Superior temporal gyrus (tissue), 1 donor: ENCODE data around the gene LDLRAD2.

Experiments
- DNase-seq: peaks from one replicate; pipeline ENCODE4 v3.0.0-alpha.2; 2016; ENCODE audit errors: extremely low spot score

LDLRAD2 gene

DNA sequence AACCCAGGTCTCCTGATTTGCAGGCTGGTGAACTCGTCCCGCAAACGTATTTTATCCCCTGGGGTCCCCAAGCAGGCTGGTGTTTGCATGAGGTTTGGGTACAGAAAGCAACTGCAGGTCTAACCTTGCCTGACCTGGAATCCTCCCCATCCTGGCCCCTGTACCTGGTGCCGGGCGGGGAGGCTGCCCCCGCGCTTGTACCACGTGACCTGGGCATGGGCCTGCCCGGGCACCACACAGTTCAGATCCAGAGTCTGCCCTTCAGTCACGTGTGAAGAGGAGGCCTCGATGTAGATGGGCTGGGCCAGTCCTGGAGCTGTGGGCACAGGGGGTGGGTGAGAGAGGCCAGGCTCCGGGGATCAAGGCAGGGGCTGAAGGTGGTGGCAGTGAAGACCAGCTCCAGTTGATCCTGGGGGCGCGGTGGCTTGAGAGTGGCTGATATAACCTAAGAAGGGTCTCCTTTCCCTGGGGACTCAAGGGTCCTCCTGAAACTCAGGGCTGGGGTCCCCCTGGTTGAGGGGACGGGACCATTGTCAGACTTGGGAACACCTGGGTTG, 30.6 kb downstream of the LDLRAD2 start:
- DNase-seq = no peak

DNA sequence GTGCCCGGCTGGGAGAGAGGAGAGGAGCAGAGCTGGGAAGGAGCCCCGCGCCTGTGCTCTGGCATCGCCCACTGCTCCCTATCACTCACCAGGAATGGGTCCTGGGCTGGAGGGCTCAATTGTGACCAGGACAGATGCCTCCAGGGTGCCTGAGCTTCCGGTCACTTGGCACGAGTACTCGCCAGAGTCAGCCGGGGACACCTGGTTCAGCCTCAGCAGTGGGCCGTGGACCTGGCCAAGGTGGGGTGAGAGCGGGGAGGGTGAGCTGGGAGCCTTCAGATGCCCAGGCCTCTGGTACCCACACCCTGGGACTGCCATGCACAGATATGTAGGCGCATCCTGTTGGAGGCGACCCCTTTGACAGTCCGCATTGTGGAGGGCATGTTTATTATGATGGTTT, 31.1 kb downstream of the LDLRAD2 start:
- DNase-seq = no peak

GRCh38 chr1:21843996-21844395, 31.9 kb downstream of the LDLRAD2 start:
- no peak for DNase-seq

DNA sequence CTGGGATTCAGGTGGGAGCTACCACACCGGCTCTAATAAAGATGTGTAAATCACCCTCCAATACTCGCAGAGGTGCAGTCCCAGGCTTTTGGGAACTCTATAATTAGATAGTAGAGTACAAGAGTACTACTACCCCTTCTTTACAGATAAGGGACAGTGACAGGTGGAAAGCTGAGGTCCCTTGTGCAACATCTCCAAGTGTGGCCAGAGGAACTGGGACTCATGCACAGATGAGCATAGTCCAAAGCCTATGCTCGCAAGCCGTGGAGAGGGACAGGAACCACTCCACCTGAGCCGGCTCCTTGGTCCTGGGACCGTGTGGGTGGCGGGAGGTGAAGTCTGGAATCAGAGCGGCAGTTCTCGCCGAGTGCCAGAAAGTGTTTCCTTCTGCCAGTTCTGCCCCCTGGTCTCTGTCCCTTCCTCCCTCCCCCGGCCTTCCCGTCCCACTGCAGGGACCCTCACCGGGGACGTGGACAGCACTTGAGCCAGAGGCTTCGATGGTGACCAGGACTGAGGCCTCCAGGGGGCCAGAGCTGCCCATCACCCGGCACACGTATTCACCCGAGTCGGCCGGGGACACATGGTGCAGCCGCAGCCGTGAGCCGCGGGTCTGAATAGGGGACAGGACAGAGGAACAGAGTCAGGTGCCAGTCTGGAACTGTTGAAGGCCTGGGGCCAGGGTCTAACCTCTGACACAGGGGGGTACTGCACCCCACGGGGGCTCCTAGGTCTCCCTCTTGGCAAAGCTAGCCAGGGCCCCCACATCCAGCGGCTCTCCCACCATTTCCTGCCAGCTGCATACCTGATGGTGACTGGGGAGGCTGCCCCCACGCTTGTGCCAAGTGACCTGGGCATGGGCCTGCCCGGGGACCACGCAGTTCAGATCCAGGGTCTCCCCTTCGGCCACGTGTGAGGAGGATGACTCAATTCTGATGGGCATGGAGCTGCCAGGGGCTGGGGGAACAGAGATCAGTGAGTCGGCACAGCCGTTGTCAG, 33.9 kb downstream of the LDLRAD2 start:
- no peak for DNase-seq

DNA sequence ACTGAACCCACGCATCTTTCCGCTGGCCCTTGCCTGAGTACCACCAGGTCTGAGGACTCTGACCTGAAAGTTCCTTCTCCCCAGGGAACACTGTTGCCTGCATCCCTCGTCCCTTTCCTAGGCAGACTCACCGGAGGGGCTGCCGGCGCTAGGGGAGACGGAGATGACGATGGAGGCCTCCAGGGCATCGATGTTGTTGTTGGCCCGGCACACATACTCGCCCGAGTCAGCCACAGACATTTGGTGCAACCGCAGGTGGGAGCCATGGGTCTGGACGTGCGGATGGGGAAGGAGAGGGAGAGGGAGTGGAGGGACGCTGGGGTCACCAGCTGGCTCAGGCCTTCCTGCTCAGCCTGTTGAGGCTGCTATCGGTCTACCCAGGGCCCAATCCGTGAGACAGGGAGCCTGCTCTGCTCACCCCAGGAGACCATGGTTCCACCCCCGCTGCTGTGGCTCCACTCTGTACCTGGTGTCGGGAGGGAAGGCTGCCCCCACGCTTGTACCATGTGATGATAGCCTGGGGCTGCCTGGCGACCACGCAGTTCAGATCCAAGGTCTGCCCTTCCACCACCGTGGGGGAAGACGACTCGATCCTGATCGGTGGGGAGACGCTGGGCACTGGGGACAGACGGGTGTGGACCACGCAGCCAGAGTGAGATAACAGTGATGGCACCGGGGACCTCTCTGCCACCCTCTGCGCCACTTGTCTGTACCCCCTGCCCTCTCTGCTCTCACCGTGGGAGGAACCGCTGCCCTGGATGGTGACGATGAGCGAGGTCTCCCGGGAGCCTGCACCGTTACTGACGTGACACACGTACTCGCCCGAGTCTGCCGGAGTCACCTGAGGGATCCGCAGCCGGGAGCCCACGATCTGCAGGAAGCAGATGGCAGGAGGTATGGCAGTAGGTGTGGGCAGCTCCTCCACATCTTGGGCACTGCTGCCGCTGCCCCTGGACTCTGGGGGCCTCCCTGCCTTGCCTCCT, 35.4 kb downstream of the LDLRAD2 start:
- DNase-seq = no peak

- DNase-seq = no peak
Measured at GRCh38 chr1:21848524-21849174, 36.6 kb downstream of the LDLRAD2 start.

DNA sequence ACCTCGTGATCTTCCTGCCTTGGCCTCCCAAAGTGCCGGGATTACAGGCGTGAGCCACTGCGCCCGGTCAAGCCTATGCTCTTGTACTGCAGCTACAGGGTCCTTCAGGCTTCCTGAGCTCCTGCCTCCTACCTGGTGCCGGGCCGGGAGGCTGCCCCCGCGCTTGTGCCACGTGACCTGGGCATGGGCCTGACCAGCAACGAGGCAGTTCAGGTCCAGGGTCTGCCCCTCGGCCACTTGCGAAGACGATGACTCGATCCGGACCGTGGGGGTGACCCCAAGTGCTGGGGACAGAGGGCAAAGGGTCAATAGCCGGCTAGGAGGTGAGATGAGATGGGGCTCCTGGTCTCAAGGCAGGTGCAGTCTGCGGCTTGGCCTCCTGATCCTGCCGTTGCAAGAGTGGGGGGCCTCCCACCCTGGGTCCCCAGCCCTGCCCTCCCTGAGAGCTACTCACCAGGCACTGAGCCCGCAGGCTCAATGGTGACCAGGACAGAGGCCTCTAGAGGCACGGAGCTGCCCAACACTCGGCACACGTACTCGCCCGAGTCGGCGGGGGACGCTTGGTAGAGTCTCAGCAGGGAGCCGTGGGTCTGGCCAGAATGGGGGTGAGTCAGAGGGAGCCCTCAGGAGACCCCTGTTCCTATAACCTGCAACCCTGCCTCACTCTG, 38.0 kb downstream of the LDLRAD2 start:
- DNase-seq = no peak

GRCh38 chr1:21851430-21852250, 39.6 kb downstream of the LDLRAD2 start:
- DNase-seq = no peak

GRCh38 chr1:21852282-21853130, 40.4 kb downstream of the LDLRAD2 start:
- no peak for DNase-seq

- no peak for DNase-seq
Measured at GRCh38 chr1:21853131-21853427, 41.0 kb downstream of the LDLRAD2 start.

DNA sequence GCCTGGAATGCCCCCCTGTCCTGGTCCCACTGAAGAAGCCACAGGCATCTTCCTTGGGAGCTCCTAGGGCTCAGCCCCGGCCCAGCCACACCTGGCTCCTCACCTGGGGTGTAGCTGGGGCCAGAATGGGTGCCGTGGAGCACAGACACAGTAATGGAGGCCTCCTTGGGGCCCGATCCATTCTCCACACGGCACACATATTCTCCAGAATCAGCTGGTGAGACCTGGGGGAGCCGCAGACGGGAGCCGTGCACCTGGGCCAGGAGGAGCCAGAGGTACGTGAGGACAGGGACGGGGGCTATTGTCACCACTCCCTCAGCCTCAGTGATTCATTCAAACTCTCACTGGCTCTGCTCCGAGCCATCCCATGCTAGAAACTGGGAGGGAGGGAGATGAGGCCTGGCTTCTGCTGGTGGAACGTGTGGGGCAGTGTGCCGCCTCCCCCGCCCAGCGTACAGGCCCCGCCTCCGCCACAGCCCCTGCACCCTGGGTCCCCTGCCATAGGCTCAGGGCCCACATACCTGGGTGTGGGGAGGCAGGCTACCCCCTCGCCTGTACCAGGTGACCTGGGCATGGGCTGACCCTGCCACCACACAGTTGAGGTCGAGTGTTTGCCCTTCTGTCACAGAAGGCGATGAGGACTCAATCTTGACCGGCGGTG, 42.2 kb downstream of the LDLRAD2 start:
- DNase-seq = no peak

DNA sequence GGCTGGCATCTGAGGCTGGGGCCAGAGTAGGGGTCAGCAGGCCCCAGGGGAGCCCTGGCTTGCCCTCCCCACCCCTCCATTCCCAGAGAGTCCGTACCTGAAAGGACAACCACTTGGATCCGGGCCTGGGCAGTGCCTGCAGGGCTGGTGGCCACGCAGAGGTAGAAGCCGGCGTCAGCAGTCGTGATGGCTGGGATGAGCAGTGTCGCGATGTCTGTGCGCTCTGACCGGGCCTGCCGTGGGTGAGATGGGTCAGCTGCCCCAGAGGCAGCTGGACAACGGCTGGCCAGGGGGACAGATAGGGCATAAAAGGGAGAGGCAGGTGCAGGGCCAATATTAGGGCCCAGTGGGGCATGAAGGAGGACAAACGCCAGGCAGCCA, 42.7 kb downstream of the LDLRAD2 start:
- DNase-seq = no peak

- DNase-seq = no peak
Measured at GRCh38 chr1:21855257-21856096, 43.4 kb downstream of the LDLRAD2 start.

DNA sequence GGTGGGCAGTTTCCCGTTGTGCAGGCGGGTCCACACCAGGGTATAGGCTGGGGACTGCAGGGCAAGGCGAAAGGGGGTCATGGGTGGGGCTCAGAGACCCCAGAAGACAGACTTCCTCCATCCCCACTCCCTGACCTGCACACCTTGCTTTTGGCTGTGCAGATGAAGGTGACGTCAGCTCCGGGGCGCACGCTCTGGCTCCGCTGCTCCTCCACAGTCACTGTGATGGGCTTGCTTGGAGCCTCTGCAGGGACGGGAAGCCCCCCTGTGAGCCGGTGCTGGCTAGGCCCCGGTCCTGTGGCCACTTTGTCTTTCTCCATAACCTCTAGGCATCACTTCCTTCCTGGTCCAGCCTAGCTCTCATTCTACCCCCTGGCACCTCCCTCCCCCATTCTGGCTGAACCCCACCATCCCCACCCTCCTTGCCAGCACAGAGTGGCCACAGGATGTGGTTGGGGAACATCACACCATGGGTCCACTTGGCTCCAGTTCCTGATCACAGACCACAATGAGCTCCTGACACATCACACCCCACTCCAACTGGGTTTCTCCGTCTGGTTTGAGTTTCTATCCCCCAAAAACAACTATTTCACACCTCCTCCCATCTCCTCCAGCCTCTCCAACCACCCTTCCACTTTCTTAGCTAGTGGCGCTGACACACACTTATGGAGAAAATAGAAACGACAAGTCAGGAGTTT, 45.2 kb downstream of the LDLRAD2 start:
- no peak for DNase-seq

- DNase-seq = no peak
Measured at GRCh38 chr1:21857840-21858670, 46.0 kb downstream of the LDLRAD2 start.

DNA sequence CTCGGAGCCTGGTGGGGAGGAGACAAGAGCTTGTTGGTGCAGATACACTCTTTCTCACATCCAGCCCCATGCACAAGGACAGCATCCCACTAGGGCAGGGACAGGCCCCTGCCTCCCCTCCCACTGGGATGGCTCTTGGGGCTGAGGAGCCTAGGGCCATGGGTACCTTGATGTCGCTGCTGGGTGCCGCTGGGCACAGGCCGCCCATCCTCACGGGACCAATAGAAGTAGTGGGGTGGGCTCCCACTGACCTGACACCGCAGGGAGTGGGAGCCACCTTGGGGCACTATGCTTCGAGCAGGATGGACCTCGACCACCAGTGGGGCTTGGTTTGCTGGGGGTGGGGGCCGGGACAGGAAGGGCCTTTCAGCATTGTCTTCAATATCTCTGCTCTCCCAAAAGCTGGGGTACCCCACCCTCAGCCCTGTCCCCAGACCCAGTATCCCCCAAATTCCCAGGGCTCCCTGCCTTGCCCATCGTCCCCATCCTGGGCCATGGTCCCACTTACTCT, 47.7 kb downstream of the LDLRAD2 start:
- no peak for DNase-seq
